GM21786 (cell line): Measurements from ENCODE around the gene BCL2.

Experiments
- ATAC-seq: cut with Tn5 transposase; IDR thresholded peaks from one replicate; pipeline ENCODE4 v1.9.1; 2021; ENCODE audit not compliant: unreplicated experiment

The BCL2 gene

GRCh38 chr18:63288311-63288710 lies 31.3 kb downstream of the BCL2 start:
- no peak for ATAC-seq

- ATAC-seq = no peak
These were observed 31.8 kb downstream of the BCL2 start for GRCh38 chr18:63287691-63288220.

DNA sequence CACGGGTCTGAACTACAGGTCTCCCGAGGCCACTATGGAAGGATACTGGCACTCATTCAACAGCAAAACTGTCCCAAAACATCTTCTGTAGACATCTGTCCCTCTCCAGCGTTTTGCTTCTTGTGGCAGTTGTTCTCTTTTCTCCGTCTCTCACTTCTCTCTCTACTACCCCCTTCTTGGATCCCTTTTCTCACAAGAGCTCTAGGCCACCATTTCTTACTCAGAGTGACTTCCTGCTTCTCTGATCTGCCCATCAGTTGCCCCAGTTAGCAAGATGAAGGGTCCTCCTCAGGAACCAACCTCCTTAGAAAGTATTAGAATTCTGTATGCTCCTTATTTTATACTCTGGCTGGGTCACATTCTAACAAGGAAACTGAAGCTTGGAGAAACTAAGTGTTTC lies 32.6 kb downstream of the BCL2 start:
- ATAC-seq = no peak

GRCh38 chr18:63284827-63285733 lies 34.5 kb downstream of the BCL2 start:
- ATAC-seq = peak; percentile 93

- no peak for ATAC-seq
These were observed 35.3 kb downstream of the BCL2 start for GRCh38 chr18:63284173-63284799.

DNA sequence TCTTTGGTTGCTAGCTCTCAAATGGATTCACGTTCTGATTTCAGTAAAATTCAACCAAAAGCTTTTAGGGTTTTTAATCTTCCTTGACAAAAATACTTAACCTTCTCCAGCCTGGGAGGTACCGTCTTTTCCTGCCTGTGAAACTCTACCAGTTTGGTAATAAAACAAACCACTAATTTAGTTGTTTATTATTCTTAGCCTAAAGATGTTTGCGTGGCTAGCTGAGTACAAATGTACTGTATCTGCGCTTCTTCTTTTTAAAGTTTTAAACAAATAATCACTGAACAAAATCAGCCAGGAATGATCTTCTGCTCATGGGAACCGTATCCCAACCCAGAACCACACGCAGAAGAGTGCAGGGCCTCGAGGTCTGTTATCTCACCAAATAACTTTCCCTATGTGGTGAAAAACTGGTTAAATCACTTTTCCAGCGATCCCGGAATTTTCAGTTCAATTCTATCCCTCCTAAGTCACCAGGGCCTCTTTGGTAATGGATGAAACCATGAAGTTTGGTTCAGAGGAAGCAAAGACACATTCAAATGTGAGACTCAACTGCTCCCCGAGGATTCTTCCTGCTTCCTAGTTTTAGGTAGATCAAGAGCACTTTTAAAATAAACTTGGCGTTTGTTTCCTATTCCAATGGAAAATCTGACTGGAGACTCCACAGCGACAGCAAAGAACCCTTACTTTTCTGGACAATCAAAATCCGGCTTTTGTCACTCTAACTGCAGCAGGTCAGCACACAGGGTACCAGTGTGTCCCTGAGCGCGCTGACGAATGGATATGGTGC lies 36.1 kb downstream of the BCL2 start:
- ATAC-seq = no peak

- ATAC-seq = no peak
These were observed 36.8 kb downstream of the BCL2 start for GRCh38 chr18:63282793-63283192.

GRCh38 chr18:63273222-63273927 lies 46.2 kb downstream of the BCL2 start:
- ATAC-seq = no peak

DNA sequence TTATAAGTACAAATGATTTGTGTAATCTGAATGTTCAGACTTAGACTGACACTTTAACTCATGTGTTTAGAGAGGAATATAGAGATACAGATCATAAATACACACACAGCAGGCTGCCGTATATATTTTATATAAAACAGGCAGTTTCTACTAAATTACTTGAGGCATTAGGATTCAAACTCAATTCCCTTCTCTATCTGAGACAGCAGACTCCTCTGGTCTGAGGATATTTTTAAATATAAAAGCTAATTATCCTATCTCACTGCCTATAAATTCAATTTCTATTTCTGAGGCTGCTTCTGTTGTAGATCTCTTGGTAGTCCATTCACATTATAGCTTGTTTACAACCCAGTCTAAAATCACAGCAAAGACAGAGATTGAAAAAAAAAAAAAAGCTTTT lies 46.9 kb downstream of the BCL2 start:
- ATAC-seq = no peak

- no peak for ATAC-seq
These were observed 47.7 kb downstream of the BCL2 start for GRCh38 chr18:63271881-63272299.

DNA sequence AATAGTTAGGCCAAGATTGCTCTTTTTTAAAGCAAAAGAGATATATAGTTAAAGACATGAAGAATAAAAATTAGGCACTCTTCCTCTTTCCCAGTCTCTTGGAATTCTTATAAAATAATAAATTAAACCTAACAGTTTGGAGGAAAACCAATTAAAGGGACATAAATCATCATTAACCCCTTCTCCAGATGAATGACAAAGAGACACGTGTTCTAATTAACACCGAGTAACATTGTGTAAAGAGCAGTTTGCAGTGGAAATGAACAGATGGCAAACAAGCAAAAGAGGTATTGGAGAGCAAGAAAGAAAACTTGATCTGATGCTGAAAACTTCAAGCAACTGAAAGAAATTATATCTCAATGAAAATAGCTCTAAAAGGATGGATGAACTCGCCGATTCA lies 48.4 kb downstream of the BCL2 start:
- ATAC-seq = no peak

GRCh38 chr18:63267975-63268721 lies 51.4 kb downstream of the BCL2 start:
- ATAC-seq = no peak

GRCh38 chr18:63266888-63267790 lies 52.4 kb downstream of the BCL2 start:
- ATAC-seq = no peak

- no peak for ATAC-seq
These were observed 54.2 kb downstream of the BCL2 start for GRCh38 chr18:63265326-63265725.

DNA sequence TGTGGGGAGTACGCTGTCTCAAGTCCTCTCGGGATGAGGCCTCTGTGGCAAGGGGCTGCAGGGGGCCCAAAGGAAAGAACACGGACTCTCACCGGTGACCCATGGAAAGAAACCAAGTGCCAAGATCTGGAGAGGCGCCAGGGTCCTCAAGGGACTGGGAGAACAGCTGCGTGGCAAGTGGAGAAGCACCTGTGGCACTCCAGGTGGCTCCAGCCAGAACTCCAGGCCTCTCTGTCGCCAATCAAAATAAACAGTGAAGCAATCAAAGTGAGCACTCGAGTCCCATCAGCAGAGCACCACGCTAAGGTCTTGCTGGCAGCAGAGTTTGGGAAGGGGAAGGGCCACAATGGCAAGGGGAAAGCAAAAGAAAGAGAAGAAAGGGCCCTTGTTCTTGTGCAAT lies 54.7 kb downstream of the BCL2 start:
- no peak for ATAC-seq

- ATAC-seq = no peak
These were observed 56.1 kb downstream of the BCL2 start for GRCh38 chr18:63263444-63263843.

DNA sequence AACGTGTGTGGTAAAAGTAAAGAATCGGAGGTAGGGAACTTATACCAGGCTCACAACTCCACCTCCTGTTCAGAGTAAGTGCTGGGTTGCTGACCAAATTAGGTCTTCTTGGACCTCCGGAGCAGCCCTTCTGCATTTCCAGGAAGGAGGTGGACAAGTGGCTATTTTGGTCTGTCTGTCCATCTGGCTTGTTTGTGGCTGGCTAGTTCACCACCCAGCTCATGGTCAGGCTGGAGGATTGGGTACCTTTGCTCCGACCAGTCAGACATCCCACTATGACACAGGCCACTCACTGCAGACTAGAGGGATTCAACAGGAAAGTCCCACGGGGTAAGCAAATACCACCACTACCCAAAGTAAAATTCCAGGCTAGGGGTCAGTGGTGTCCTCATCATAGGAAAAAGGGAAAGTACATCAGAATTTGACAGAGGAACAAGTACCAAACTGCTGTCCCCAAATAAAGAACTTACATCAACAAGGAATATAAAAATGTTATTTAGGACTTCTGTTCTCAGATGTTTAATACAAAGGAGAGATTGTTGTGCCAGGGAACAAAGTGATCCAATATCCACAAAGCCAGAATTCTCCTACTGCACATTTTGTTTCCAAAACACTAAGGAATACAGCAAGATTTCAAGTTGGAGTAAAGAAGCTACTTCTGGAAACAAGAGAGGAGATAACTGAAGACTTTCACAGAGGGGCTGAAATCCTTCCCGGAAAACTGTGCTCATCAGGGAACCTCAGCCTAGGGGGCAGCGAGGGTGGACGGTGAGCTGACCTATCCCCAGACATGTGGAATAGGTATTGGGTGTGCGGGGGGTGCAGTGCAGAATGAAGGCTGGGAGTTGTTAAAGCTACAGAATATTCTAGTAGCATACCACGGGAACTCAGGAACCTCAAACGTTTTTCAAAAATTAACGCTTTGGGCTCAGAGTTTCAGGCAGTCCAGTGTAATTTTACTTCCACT lies 56.9 kb downstream of the BCL2 start:
- no peak for ATAC-seq

DNA sequence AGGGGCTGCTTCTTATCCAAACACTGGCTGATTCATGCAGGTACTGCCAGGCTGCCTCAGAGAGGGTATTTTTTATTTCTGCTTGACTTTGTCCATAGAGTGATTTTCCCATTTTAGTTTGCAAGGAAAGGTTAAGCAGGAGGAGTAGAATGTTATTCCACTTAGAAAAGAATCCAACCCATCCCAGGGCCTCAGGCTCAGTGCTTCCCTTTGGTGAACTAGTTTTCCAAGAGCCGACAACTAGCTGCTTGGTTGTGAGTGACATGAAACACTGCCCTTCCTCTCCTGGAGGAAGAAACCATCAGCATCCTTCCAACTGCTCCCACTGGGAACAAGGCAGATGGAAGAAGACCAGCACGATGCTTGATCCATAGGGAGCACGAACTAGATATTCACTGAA lies 58.5 kb downstream of the BCL2 start:
- ATAC-seq = no peak
